Prostate gland (tissue), 2 donors: ENCODE data around the gene GOLGB1.

Source experiments
- CTCF ChIP-seq, 4 experiments: fragments of 200-600 bp in 2 of 4; fragments of 450-650 bp in 2 of 4; sonication (generic) in 2 of 4; IDR thresholded peaks; 1 replicate in 3 of 4; 2 replicates in 1 of 4; pipeline ENCODE4 v1.5.1; 2016 to 2019; ENCODE audit warnings: antibody characterized with exemption in 4 of 4, mild to moderate bottlenecking in 2 of 4, moderate library complexity in 2 of 4
- POLR2A ChIP-seq: fragments of 450-650 bp; IDR thresholded peaks from one replicate; pipeline ENCODE4 v1.6.1; 2016; ENCODE audit warnings: antibody characterized with exemption, mild to moderate bottlenecking

- TF ChIP-seq CTCF (IDR thresholded peaks at IDR 0.05) = no peak
- no peak for TF ChIP-seq POLR2A
These were observed 45.6 kb downstream of the GOLGB1 start for GRCh38 chr3:121703973-121704372.
